Trophoblast cell (in vitro differentiated cells and primary cell): ENCODE measurements around the gene TGFB1.
A peak's percentile ranks its signal among the peaks of the same experiment; 100 is the strongest.

Experiments used
- DNase-seq, 2 donors: peaks; one replicate each; pipeline ENCODE4 v3.0.0-alpha.2; 2016
- H2AFZ ChIP-seq: 2 replicates; pipeline ENCODE4 v1.6.1; 2013; ENCODE audit warnings: low read length, moderate library complexity, mild to moderate bottlenecking; ENCODE audit not compliant: insufficient read depth, poor library complexity
- H2AK5ac ChIP-seq: 2 replicates; pipeline ENCODE4 v1.6.1; 2013; ENCODE audit warnings: mild to moderate bottlenecking, low read length
- H2BK120ac ChIP-seq: 2 replicates; pipeline ENCODE4 v1.6.1; 2013; ENCODE audit warnings: low read length, mild to moderate bottlenecking, moderate library complexity; ENCODE audit not compliant: insufficient read depth, poor library complexity
- H2BK12ac ChIP-seq: 2 replicates; pipeline ENCODE4 v1.6.1; 2013; ENCODE audit warnings: mild to moderate bottlenecking, low read length, moderate library complexity
- H2BK5ac ChIP-seq: 2 replicates; pipeline ENCODE4 v1.6.1; 2013; ENCODE audit warnings: low read length, low read depth, moderate library complexity, mild to moderate bottlenecking; ENCODE audit not compliant: poor library complexity
- H3K14ac ChIP-seq: 2 replicates; pipeline ENCODE4 v1.6.1; 2013; ENCODE audit warnings: mild to moderate bottlenecking, low read length
- H3K18ac ChIP-seq: 2 replicates; pipeline ENCODE4 v1.6.1; 2013; ENCODE audit warnings: mild to moderate bottlenecking, low read length
- H3K23ac ChIP-seq: 2 replicates; pipeline ENCODE4 v1.6.1; 2013; ENCODE audit warnings: low read length
- H3K27ac ChIP-seq: 2 replicates; pipeline ENCODE4 v1.5.1; 2013; ENCODE audit warnings: low read depth, mild to moderate bottlenecking, inconsistent platforms, low read length, moderate library complexity
- H3K27me3 ChIP-seq: 2 replicates; pipeline ENCODE4 v1.6.1; 2013; ENCODE audit warnings: inconsistent platforms, mild to moderate bottlenecking, low read length, moderate library complexity; ENCODE audit not compliant: insufficient read depth
- H3K36me3 ChIP-seq, 2 experiments: 1 replicate in 1 of 2; 2 replicates in 1 of 2; pipeline ENCODE4 v1.6.1; 2013; ENCODE audit warnings: low read length in 2 of 2, mild to moderate bottlenecking in 2 of 2, moderate library complexity in 1 of 2; ENCODE audit not compliant: insufficient read depth in 2 of 2, control insufficient read depth in 1 of 2
- H3K4ac ChIP-seq: 2 replicates; pipeline ENCODE4 v1.6.1; 2013; ENCODE audit warnings: low read depth, mild to moderate bottlenecking, low read length, moderate library complexity
- H3K4me1 ChIP-seq, 2 experiments: 1 replicate in 1 of 2; 2 replicates in 1 of 2; pipeline ENCODE4 v1.6.1; 2013; ENCODE audit warnings: low read length in 2 of 2, mild to moderate bottlenecking in 2 of 2, moderate library complexity in 1 of 2; ENCODE audit not compliant: insufficient read depth in 2 of 2, control insufficient read depth in 1 of 2
- H3K4me2 ChIP-seq: 2 replicates; pipeline ENCODE4 v1.6.1; 2013; ENCODE audit warnings: inconsistent platforms, mild to moderate bottlenecking, low read length, moderate library complexity
- H3K4me3 ChIP-seq: 2 replicates; pipeline ENCODE4 v1.5.1; 2013; ENCODE audit warnings: mild to moderate bottlenecking, low read depth, low read length, inconsistent platforms
- H3K79me1 ChIP-seq: one replicate; pipeline ENCODE4 v1.6.1; 2013; ENCODE audit warnings: low read length
- H3K79me2 ChIP-seq: 2 replicates; pipeline ENCODE4 v1.6.1; 2013; ENCODE audit warnings: low read length, mild to moderate bottlenecking; ENCODE audit not compliant: control insufficient read depth, insufficient read depth, poor library complexity
- H3K9ac ChIP-seq: 2 replicates; pipeline ENCODE4 v1.6.1; 2013; ENCODE audit warnings: mild to moderate bottlenecking, low read length
- H3K9me3 ChIP-seq: 2 replicates; pipeline ENCODE4 v1.6.1; 2013; ENCODE audit warnings: low read depth, mild to moderate bottlenecking, control low read depth, inconsistent platforms, low read length; ENCODE audit not compliant: insufficient read depth
- H4K12ac ChIP-seq: 2 replicates; pipeline ENCODE4 v1.6.1; 2013; ENCODE audit warnings: low read depth, mild to moderate bottlenecking, low read length, moderate library complexity
- H4K8ac ChIP-seq: 2 replicates; pipeline ENCODE4 v1.6.1; 2013; ENCODE audit warnings: low read depth, mild to moderate bottlenecking, low read length, moderate library complexity
- H4K91ac ChIP-seq: one replicate; pipeline ENCODE4 v1.6.1; 2013; ENCODE audit warnings: low read depth, mild to moderate bottlenecking, low read length, moderate library complexity
- WGBS: extraction: QIAGEN DNeasy Blood & Tissue Kit; methylation state at CpG from one replicate; pipeline ENCODE4 v1.1.7; 2013; ENCODE audit warnings: missing lambda C conversion rate; ENCODE audit not compliant: insufficient read length, insufficient coverage; ENCODE audit errors: extremely low coverage; 5-methylcytosine and 5-hydroxymethylcytosine counted together

The TGFB1 gene

DNA sequence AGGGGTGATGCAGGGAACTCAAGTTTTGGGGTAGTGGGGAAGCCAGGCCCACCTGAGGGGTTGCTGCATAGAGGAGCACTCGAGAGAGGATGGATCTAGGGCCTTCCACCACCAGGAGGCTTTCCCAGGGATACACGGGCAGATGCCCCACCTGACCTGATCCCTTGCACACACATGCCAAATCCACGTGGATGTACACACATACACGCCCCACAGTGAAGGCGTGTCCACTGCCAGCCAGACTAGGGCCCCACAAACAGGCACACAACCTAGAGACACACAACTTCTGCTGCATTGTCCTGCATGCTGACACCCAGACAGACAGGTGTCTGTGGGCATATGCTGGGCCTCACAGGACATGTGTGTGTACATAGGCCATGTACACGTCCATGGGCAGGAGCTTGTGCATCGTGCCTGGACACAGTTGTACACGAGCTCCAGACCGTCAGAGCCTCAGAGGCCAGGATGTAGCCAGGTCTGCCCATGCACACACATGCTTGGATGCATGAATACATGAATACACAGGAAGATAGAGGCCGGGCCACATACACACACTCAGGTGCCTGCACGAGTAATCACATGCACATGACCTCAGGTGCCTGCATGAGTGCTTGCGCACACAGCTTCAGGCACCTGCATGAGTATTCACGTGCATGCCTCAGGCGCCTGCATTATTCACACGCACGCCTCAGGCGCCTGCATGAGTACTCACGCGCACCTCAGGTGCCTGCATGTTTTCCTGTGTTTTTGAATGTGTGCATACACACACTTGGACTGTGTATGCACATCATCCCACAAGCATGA, 34.8 kb downstream of the TGFB1 start:
- no peaks in the 10 kb centered on the region for H3K9me3 ChIP-seq
- H3K4me3 ChIP-seq = no peak overlapping the region
- no peak overlapping the region for H3K18ac ChIP-seq
- H2BK5ac ChIP-seq = no peak overlapping the region
- H3K4me2 ChIP-seq = no peak overlapping the region
- H4K8ac ChIP-seq = no peak overlapping the region
- peaks cover 49 to 58% of the 10 kb centered on the region in 2 experiments for H3K36me3 ChIP-seq
- WGBS = no CpG with 5 or more reads among the region's 19 CpGs
- no peak overlapping the region for H2BK12ac ChIP-seq
- no peak overlapping the region for H3K9ac ChIP-seq
- no peak overlapping the region for H3K23ac ChIP-seq
- H2AK5ac ChIP-seq = no peak overlapping the region
- no peak overlapping the region for H2BK120ac ChIP-seq
- H3K14ac ChIP-seq = no peak overlapping the region
- no peak overlapping the region for H2AFZ ChIP-seq
- no peaks in the 10 kb centered on the region for H3K27me3 ChIP-seq
- H3K4me1 ChIP-seq = peaks cover 41 to 47% of the 10 kb centered on the region in 2 experiments
- DNase-seq = peak; percentile 96 to 100
- H3K79me1 ChIP-seq = peaks cover 36% of the 10 kb centered on the region
- H4K91ac ChIP-seq = no peak overlapping the region
- H4K12ac ChIP-seq = no peak overlapping the region
- no peak overlapping the region for H3K4ac ChIP-seq
- peaks cover 8% of the 10 kb centered on the region for H3K79me2 ChIP-seq
- H3K27ac ChIP-seq = no peak overlapping the region

DNA sequence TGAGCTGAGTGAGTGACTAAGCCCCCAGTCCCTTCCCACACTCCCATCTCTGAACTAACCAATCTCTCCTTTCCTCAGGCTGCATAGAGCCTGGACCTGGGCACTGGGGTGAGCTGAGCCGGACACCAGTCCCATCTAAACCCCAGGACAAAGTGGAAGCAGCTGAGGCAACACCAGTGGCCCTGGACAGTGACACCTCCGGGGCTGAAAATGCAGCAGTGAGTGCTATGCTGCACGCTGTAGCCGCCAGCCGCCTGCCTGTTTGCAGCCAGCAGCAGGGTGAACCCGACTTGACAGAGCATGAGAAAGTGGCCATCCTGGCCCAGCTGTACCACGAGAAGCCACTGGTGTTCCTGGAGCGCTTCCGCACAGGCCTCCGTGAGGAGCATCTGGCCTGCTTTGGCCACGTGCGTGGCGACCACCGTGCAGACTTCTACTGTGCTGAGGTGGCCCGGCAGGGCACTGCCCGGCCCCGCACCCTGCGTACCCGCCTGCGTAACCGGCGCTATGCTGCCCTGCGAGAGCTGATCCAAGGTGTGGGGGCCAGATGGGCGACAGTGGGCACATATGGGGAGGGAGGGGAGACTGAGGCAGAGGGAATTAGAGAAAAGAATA, 37.3 kb downstream of the TGFB1 start:
- no peak for DNase-seq
- WGBS = no CpG with 5 or more reads among the region's 24 CpGs

DNA sequence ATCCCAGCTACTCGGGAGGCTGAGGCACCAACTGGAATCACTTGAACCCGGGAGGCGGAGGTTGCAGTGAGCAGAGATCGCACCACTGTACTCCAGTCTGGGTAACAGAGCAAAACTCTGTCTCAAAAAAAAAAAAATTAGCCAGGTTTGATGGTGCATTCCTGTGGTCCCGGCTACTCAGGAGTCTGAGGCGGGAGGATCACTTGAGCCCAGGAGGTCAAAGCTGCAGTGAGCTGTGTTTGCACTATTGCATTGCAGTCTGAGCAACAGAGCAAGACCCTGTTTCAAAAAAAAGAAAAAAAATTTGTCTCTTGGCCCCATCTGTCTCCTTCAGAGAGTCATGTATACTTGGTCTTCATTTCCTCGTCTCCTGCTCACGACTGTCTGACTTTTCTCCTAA, 42.1 kb downstream of the TGFB1 start:
- H4K12ac ChIP-seq = no peak overlapping the region
- DNase-seq = no peak
- no peak overlapping the region for H2BK5ac ChIP-seq
- no peaks in the 10 kb centered on the region for H3K27me3 ChIP-seq
- no peaks in the 10 kb centered on the region for H3K9me3 ChIP-seq
- no peak overlapping the region for H4K91ac ChIP-seq
- peaks cover 30 to 39% of the 10 kb centered on the region in 2 experiments for H3K36me3 ChIP-seq
- H4K8ac ChIP-seq = no peak overlapping the region
- H3K79me1 ChIP-seq = peaks cover 8% of the 10 kb centered on the region
- H3K27ac ChIP-seq = no peak overlapping the region
- H3K4me3 ChIP-seq = no peak overlapping the region
- WGBS = no CpG with 5 or more reads among the region's 8 CpGs
- H3K14ac ChIP-seq = no peak overlapping the region
- H3K4ac ChIP-seq = peak overlapping the region; percentile 14
- H2BK120ac ChIP-seq = no peak overlapping the region
- H2BK12ac ChIP-seq = no peak overlapping the region
- H3K23ac ChIP-seq = no peak overlapping the region
- peaks cover 4% of the 10 kb centered on the region for H3K79me2 ChIP-seq
- H2AFZ ChIP-seq = no peak overlapping the region
- H3K18ac ChIP-seq = no peak overlapping the region
- H3K9ac ChIP-seq = no peak overlapping the region
- H3K4me1 ChIP-seq = peaks cover 5 to 13% of the 10 kb centered on the region in 2 experiments
- H3K4me2 ChIP-seq = peak overlapping the region; percentile 78
- H2AK5ac ChIP-seq = no peak overlapping the region

More for the DNA sequence above, 37.3 kb downstream of the TGFB1 start:
- H3K18ac ChIP-seq = peak overlapping the region; percentile 37
- H3K14ac ChIP-seq = no peak overlapping the region
- H3K79me2 ChIP-seq = peaks cover 2% of the 10 kb centered on the region
- H4K12ac ChIP-seq = no peak overlapping the region
- peaks cover 13% of the 10 kb centered on the region for H3K79me1 ChIP-seq
- H3K23ac ChIP-seq = no peak overlapping the region
- H3K9ac ChIP-seq = no peak overlapping the region
- H3K4me3 ChIP-seq = no peak overlapping the region
- H2AK5ac ChIP-seq = no peak overlapping the region
- H2BK120ac ChIP-seq = no peak overlapping the region
- no peak overlapping the region for H3K4me2 ChIP-seq
- H3K36me3 ChIP-seq = peaks cover 55 to 68% of the 10 kb centered on the region in 2 experiments
- H4K8ac ChIP-seq = no peak overlapping the region
- H2AFZ ChIP-seq = no peak overlapping the region
- H3K4me1 ChIP-seq = peaks cover 18 to 23% of the 10 kb centered on the region in 2 experiments
- H3K27ac ChIP-seq = no peak overlapping the region
- no peak overlapping the region for H3K4ac ChIP-seq
- no peak overlapping the region for H4K91ac ChIP-seq
- H3K9me3 ChIP-seq = no peaks in the 10 kb centered on the region
- H2BK5ac ChIP-seq = no peak overlapping the region
- no peak overlapping the region for H2BK12ac ChIP-seq
- no peaks in the 10 kb centered on the region for H3K27me3 ChIP-seq

DNA sequence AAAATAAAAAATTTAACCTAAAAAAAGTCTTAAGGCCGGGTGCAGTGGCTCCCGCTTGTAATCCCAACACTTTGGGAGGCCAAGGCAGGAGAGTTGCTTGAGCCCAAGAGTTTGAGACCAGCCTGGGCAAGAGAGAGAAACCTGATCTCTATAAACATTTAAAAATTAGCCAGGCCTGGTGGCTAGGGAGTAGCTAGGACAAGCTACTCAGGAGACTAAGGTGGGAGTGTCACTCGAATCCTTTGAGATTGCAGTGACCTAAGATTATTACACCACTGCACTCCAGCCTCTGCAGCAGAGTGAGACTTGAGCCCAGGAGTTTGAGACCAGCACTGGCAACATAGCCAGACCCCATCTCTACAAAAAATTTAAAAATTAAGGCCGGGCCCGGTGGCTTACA, 42.6 kb downstream of the TGFB1 start:
- no peak overlapping the region for H2BK12ac ChIP-seq
- H2AK5ac ChIP-seq = no peak overlapping the region
- no peak overlapping the region for H2BK120ac ChIP-seq
- no peak overlapping the region for H3K4me3 ChIP-seq
- DNase-seq = no peak
- no peaks in the 10 kb centered on the region for H3K9me3 ChIP-seq
- H4K91ac ChIP-seq = no peak overlapping the region
- H4K12ac ChIP-seq = no peak overlapping the region
- H3K79me1 ChIP-seq = peaks cover 8% of the 10 kb centered on the region
- H3K18ac ChIP-seq = no peak overlapping the region
- H3K23ac ChIP-seq = no peak overlapping the region
- H3K36me3 ChIP-seq = peaks cover 30 to 39% of the 10 kb centered on the region in 2 experiments
- no peak overlapping the region for H3K4ac ChIP-seq
- no peaks in the 10 kb centered on the region for H3K27me3 ChIP-seq
- peaks cover 4% of the 10 kb centered on the region for H3K79me2 ChIP-seq
- no peak overlapping the region for H3K27ac ChIP-seq
- peaks cover 5 to 13% of the 10 kb centered on the region in 2 experiments for H3K4me1 ChIP-seq
- H3K14ac ChIP-seq = no peak overlapping the region
- H3K9ac ChIP-seq = no peak overlapping the region
- no peak overlapping the region for H2AFZ ChIP-seq
- no CpG with 5 or more reads among the region's 5 CpGs for WGBS
- H3K4me2 ChIP-seq = peak overlapping the region; percentile 78
- no peak overlapping the region for H4K8ac ChIP-seq
- no peak overlapping the region for H2BK5ac ChIP-seq
